IMR-90 (cell line): ENCODE measurements around the gene ZNF436.

Source experiments
- CEBPB ChIP-seq: IDR thresholded peaks from 2 replicates; pipeline ENCODE4 v1.6.1; 2012; ENCODE audit warnings: low read depth, low read length, improper control_type of control experiment
- CHD1 ChIP-seq: IDR thresholded peaks from 2 replicates; pipeline ENCODE4 v1.6.1; 2012; ENCODE audit warnings: low read depth, low read length, improper control_type of control experiment
- CTCF ChIP-seq: conservative IDR thresholded peaks from 2 replicates; pipeline ENCODE4 v1.5.1; 2012; ENCODE audit warnings: mild to moderate bottlenecking, low read depth, low read length, improper control_type of control experiment
- ELK1 ChIP-seq: fragments of 150-350 bp; IDR thresholded peaks from 2 replicates; pipeline ENCODE4 v1.6.1; 2016; ENCODE audit warnings: low read depth, mild to moderate bottlenecking, low read length, moderate library complexity, borderline replicate concordance
- FOS ChIP-seq: fragments of 150-350 bp; IDR thresholded peaks from 2 replicates; pipeline ENCODE4 v1.6.1; 2016; ENCODE audit warnings: low read depth, low read length
- MAFK ChIP-seq: IDR thresholded peaks from 2 replicates; pipeline ENCODE4 v1.6.1; 2012; ENCODE audit warnings: low read depth, low read length, improper control_type of control experiment
- MXI1 ChIP-seq: IDR thresholded peaks from 2 replicates; pipeline ENCODE4 v1.6.1; 2012; ENCODE audit warnings: low read depth, mild to moderate bottlenecking, low read length, moderate library complexity, borderline replicate concordance
- POLR2A ChIP-seq: IDR thresholded peaks from 2 replicates; pipeline ENCODE4 v1.6.1; 2012; ENCODE audit warnings: mild to moderate bottlenecking, low read depth, low read length
- RAD21 ChIP-seq: IDR thresholded peaks from 2 replicates; pipeline ENCODE4 v1.6.1; 2012; ENCODE audit warnings: low read length, improper control_type of control experiment
- RCOR1 ChIP-seq: IDR thresholded peaks from 2 replicates; pipeline ENCODE4 v1.6.1; 2012; ENCODE audit warnings: mild to moderate bottlenecking, low read length, improper control_type of control experiment; ENCODE audit not compliant: insufficient replicate concordance
- SMC3 ChIP-seq: fragments of 150-350 bp; IDR thresholded peaks from 2 replicates; pipeline ENCODE4 v1.6.1; 2016; ENCODE audit warnings: low read depth, mild to moderate bottlenecking, antibody characterized with exemption, low read length, moderate library complexity

DNA sequence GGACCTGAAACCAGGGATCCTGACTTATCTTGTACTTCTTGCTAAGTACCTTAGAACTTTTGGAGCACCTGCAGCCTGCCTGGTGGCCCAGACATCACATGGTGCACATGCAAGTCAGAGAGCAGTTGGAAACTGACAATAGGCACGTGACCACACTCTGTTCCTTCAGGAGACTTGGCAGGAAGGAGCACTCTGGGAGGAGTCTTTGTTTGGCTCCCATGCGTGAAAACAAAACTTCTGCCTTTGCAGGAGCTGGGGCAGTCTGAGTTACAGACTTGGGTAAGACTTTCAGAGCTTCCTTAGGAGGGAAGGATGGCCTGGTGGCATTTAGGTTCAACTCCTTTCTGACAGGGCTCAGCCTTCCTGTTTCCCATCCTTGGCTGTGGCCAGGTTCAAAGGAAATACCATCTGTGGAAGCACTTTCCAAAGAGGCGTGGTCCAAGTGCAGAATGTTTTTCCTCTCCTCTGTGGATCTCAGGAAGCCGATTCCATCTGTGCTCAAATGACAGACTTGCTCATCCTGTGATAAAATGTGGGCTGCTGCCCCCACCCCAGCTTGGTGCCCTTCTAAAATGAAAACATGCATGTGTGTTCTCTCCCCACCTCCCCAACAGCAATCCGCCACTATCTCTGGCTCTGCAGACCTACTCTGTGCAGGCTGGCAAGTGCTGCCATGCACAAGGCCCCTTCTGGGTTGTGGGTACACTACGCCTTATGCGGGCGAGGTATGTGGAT lies 14.1 kb upstream of the ZNF436 start:
- TF ChIP-seq CTCF (no peak), ELK1 (no peak), CHD1 (no peak), POLR2A (no peak), CEBPB (no peak), RCOR1 (no peak), RAD21 (no peak), SMC3 (no peak), MAFK (no peak), MXI1 (no peak), FOS (no peak)
